ENCODE data around the gene DPAGT1.

DNA sequence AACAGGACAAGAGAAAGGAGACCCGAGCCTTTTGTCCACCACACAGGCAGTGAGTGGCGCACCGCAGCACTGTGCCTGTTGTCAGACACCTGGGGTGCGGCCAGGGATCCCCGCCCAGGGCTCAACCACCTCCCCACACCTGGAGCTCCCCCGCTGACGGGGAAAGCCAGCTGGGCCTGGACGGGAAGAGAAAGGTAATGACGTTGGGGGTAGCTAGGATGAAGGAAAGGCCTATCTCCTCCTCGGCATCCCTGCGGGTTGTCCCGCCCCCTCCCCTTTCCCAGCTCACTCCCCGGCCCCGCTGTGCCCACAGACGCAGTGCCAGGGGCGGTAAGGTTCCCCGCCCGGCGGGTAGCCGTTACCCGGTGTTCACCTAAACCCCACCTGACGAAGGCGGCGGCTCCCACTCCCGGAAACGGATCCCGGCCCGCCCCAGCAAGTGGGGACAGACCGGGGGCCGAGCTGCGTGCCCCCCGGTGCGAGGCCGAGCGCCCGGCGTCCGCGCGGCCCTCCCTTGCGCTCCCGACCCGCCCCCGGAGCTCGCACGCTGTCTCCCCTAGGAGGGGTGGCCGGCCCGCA, 45.1 kb downstream of the DPAGT1 start:
- TF ChIP-seq, protein P1, sequence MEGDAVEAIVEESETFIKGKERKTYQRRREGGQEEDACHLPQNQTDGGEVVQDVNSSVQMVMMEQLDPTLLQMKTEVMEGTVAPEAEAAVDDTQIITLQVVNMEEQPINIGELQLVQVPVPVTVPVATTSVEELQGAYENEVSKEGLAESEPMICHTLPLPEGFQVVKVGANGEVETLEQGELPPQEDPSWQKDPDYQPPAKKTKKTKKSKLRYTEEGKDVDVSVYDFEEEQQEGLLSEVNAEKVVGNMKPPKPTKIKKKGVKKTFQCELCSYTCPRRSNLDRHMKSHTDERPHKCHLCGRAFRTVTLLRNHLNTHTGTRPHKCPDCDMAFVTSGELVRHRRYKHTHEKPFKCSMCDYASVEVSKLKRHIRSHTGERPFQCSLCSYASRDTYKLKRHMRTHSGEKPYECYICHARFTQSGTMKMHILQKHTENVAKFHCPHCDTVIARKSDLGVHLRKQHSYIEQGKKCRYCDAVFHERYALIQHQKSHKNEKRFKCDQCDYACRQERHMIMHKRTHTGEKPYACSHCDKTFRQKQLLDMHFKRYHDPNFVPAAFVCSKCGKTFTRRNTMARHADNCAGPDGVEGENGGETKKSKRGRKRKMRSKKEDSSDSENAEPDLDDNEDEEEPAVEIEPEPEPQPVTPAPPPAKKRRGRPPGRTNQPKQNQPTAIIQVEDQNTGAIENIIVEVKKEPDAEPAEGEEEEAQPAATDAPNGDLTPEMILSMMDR (IDR thresholded peaks at IDR 0.05): no peak
- no peak for TF ChIP-seq EP300 (IDR thresholded peaks at IDR 0.05)
